Measurements from ENCODE around the gene WARS2. TPM values are rescaled to one million over a fixed set of nuclear protein-coding genes. Genes with fewer than 3 reads are reported as not detected.
A peak's percentile ranks its signal among the peaks of the same experiment; 100 is the strongest.

The WARS2 gene
- total RNA-seq, 2 donors from 2014 or later, result 30.3 to 31.1 TPM

GRCh38 chr1:119032986-119033385, 107.5 kb downstream of the WARS2 start:
- Mint-ChIP-seq H3K27me3 (no peaks in the 10 kb centered on the region), H3K4me1 (no peaks in the 10 kb centered on the region), H3K36me3 (ENCODE audit: low read depth) (peaks cover 9% of the 10 kb centered on the region), H3K27ac (no peak overlapping the region), H3K4me3 (no peak overlapping the region)
- ATAC-seq, result no peak
- DNase-seq, result no peak
- no peaks in the 10 kb centered on the region for H3K9me3 ChIP-seq (ENCODE audit: control insufficient read depth, low read length, poor library complexity, severe bottlenecking)

GRCh38 chr1:119027759-119028158, 112.7 kb downstream of the WARS2 start:
- no peak overlapping the region for H3K4me3 Mint-ChIP-seq
- H3K36me3 Mint-ChIP-seq (ENCODE audit: low read depth), result peaks cover 4% of the 10 kb centered on the region
- ATAC-seq (no peak), DNase-seq (no peak)
- H3K4me1 Mint-ChIP-seq, result no peaks in the 10 kb centered on the region
- no peaks in the 10 kb centered on the region for H3K27me3 Mint-ChIP-seq
- H3K9me3 ChIP-seq (ENCODE audit: control insufficient read depth, low read length, poor library complexity, severe bottlenecking), result no peaks in the 10 kb centered on the region
- H3K27ac Mint-ChIP-seq, result no peak overlapping the region

- no peaks in the 10 kb centered on the region for H3K9me3 ChIP-seq (ENCODE audit: control insufficient read depth, low read length, poor library complexity, severe bottlenecking)
- H3K27me3 Mint-ChIP-seq, result no peaks in the 10 kb centered on the region
- no peaks in the 10 kb centered on the region for H3K4me1 Mint-ChIP-seq
- DNase-seq (no peak), ATAC-seq (no peak)
- H3K36me3 Mint-ChIP-seq (ENCODE audit: low read depth), result peaks cover 4% of the 10 kb centered on the region
- no peak overlapping the region for H3K4me3 Mint-ChIP-seq
- no peak overlapping the region for H3K27ac Mint-ChIP-seq
Measured at GRCh38 chr1:119026956-119027355, 113.5 kb downstream of the WARS2 start.

- H3K27ac Mint-ChIP-seq, result no peak overlapping the region
- no peak overlapping the region for H3K4me3 Mint-ChIP-seq
- no peak for ATAC-seq
- no peaks in the 10 kb centered on the region for H3K27me3 Mint-ChIP-seq
- peaks cover 7% of the 10 kb centered on the region for H3K36me3 Mint-ChIP-seq (ENCODE audit: low read depth)
- H3K9me3 ChIP-seq (ENCODE audit: control insufficient read depth, low read length, poor library complexity, severe bottlenecking), result peaks cover 4% of the 10 kb centered on the region
- DNase-seq, result no peak
- no peaks in the 10 kb centered on the region for H3K4me1 Mint-ChIP-seq
Measured at GRCh38 chr1:119015547-119015946, 124.9 kb downstream of the WARS2 start.

- H3K27ac Mint-ChIP-seq, result no peak overlapping the region
- H3K9me3 ChIP-seq (ENCODE audit: control insufficient read depth, low read length, poor library complexity, severe bottlenecking), result peaks cover 4% of the 10 kb centered on the region
- ATAC-seq (no peak), DNase-seq (no peak)
- H3K36me3 Mint-ChIP-seq (ENCODE audit: low read depth), result peaks cover 5% of the 10 kb centered on the region
- peaks cover 20% of the 10 kb centered on the region for H3K27me3 Mint-ChIP-seq
- peaks cover 5% of the 10 kb centered on the region for H3K4me1 Mint-ChIP-seq
- no peak overlapping the region for H3K4me3 Mint-ChIP-seq
Measured at GRCh38 chr1:119012383-119012782, 128.1 kb downstream of the WARS2 start.

- H3K4me3 Mint-ChIP-seq, result no peak overlapping the region
- peaks cover 20% of the 10 kb centered on the region for H3K27me3 Mint-ChIP-seq
- peaks cover 5% of the 10 kb centered on the region for H3K36me3 Mint-ChIP-seq (ENCODE audit: low read depth)
- DNase-seq (no peak), ATAC-seq (no peak)
- no peak overlapping the region for H3K27ac Mint-ChIP-seq
- H3K9me3 ChIP-seq (ENCODE audit: control insufficient read depth, low read length, poor library complexity, severe bottlenecking), result peaks cover 4% of the 10 kb centered on the region
- peaks cover 5% of the 10 kb centered on the region for H3K4me1 Mint-ChIP-seq
Measured at GRCh38 chr1:119011706-119012105, 128.7 kb downstream of the WARS2 start.

- ATAC-seq (no peak), DNase-seq (no peak)
- H3K9me3 ChIP-seq (ENCODE audit: control insufficient read depth, low read length, poor library complexity, severe bottlenecking), result peaks cover 4% of the 10 kb centered on the region
- H3K4me1 Mint-ChIP-seq, result peaks cover 5% of the 10 kb centered on the region
- peaks cover 5% of the 10 kb centered on the region for H3K36me3 Mint-ChIP-seq (ENCODE audit: low read depth)
- no peak overlapping the region for H3K4me3 Mint-ChIP-seq
- no peak overlapping the region for H3K27ac Mint-ChIP-seq
- peaks cover 26% of the 10 kb centered on the region for H3K27me3 Mint-ChIP-seq
Measured at GRCh38 chr1:119011116-119011515, 129.3 kb downstream of the WARS2 start.

GRCh38 chr1:119010201-119010600, 130.3 kb downstream of the WARS2 start:
- H3K4me3 Mint-ChIP-seq, result no peak overlapping the region
- H3K36me3 Mint-ChIP-seq (ENCODE audit: low read depth), result peaks cover 9% of the 10 kb centered on the region
- H3K27me3 Mint-ChIP-seq, result peaks cover 34% of the 10 kb centered on the region
- DNase-seq, result no peak
- ATAC-seq, result no peak
- H3K4me1 Mint-ChIP-seq, result peaks cover 5% of the 10 kb centered on the region
- H3K27ac Mint-ChIP-seq, result no peak overlapping the region
- H3K9me3 ChIP-seq (ENCODE audit: control insufficient read depth, low read length, poor library complexity, severe bottlenecking), result peaks cover 4% of the 10 kb centered on the region

- H3K9me3 ChIP-seq (ENCODE audit: control insufficient read depth, low read length, poor library complexity, severe bottlenecking), result peaks cover 4% of the 10 kb centered on the region
- peaks cover 9% of the 10 kb centered on the region for H3K36me3 Mint-ChIP-seq (ENCODE audit: low read depth)
- no peak overlapping the region for H3K4me3 Mint-ChIP-seq
- H3K27me3 Mint-ChIP-seq, result peaks cover 43% of the 10 kb centered on the region
- peaks cover 5% of the 10 kb centered on the region for H3K4me1 Mint-ChIP-seq
- no peak for ATAC-seq
- H3K27ac Mint-ChIP-seq, result no peak overlapping the region
- no peak for DNase-seq
Measured at GRCh38 chr1:119009312-119009655, 131.2 kb downstream of the WARS2 start.

- peaks cover 4% of the 10 kb centered on the region for H3K9me3 ChIP-seq (ENCODE audit: control insufficient read depth, low read length, poor library complexity, severe bottlenecking)
- ATAC-seq, result peak; percentile 35
- peak overlapping the region; percentile 57 for H3K4me3 Mint-ChIP-seq
- no peak for DNase-seq
- H3K27ac Mint-ChIP-seq, result peak overlapping the region; percentile 1
- peaks cover 49% of the 10 kb centered on the region for H3K27me3 Mint-ChIP-seq
- peaks cover 5% of the 10 kb centered on the region for H3K4me1 Mint-ChIP-seq
- peaks cover 9% of the 10 kb centered on the region for H3K36me3 Mint-ChIP-seq (ENCODE audit: low read depth)
Measured at GRCh38 chr1:119008483-119009311, 131.8 kb downstream of the WARS2 start.

- peaks cover 4% of the 10 kb centered on the region for H3K9me3 ChIP-seq (ENCODE audit: control insufficient read depth, low read length, poor library complexity, severe bottlenecking)
- H3K36me3 Mint-ChIP-seq (ENCODE audit: low read depth), result peaks cover 8% of the 10 kb centered on the region
- no peak overlapping the region for H3K4me3 Mint-ChIP-seq
- ATAC-seq (no peak), DNase-seq (no peak)
- H3K27me3 Mint-ChIP-seq, result peaks cover 57% of the 10 kb centered on the region
- peak overlapping the region; percentile 1 for H3K27ac Mint-ChIP-seq
- peaks cover 5% of the 10 kb centered on the region for H3K4me1 Mint-ChIP-seq
Measured at GRCh38 chr1:119007670-119008482, 132.6 kb downstream of the WARS2 start.

GRCh38 chr1:119007339-119007669, 133.1 kb downstream of the WARS2 start:
- Mint-ChIP-seq H3K27ac (no peak overlapping the region), H3K27me3 (peaks cover 63% of the 10 kb centered on the region), H3K4me3 (no peak overlapping the region), H3K36me3 (ENCODE audit: low read depth) (peaks cover 6% of the 10 kb centered on the region), H3K4me1 (peaks cover 5% of the 10 kb centered on the region)
- no peak for DNase-seq
- peaks cover 2% of the 10 kb centered on the region for H3K9me3 ChIP-seq (ENCODE audit: control insufficient read depth, low read length, poor library complexity, severe bottlenecking)
- ATAC-seq, result no peak

- DNase-seq, result no peak
- no peak for ATAC-seq
- Mint-ChIP-seq H3K4me1 (peaks cover 5% of the 10 kb centered on the region), H3K27ac (no peak overlapping the region), H3K27me3 (peaks cover 68% of the 10 kb centered on the region), H3K4me3 (peak overlapping the region; percentile 15), H3K36me3 (ENCODE audit: low read depth) (peaks cover 6% of the 10 kb centered on the region)
- H3K9me3 ChIP-seq (ENCODE audit: control insufficient read depth, low read length, poor library complexity, severe bottlenecking), result no peaks in the 10 kb centered on the region
Measured at GRCh38 chr1:119006406-119007279, 133.8 kb downstream of the WARS2 start.
